ENCODE results near the gene ME3. TPM values are rescaled to one million over a fixed set of nuclear protein-coding genes. Genes with fewer than 3 reads are reported as not detected.

Gene ME3
- total RNA-seq, 4 donors from 2014 or later, result 11.0 to 47.8 (median 44.1) TPM

- Histone ChIP-seq H3K27me3 (no peaks in the 10 kb centered on the region), H3K4me1 (peaks cover 16 to 48% (median 20%) of the 10 kb centered on the region in 3 donors), H3K36me3 (no peaks in the 10 kb centered on the region), H3K27ac (peak overlapping the region in 2 of 4 donors; percentile 19 to 33), H3K4me3 (no peak overlapping the region), H3K9me3 (no peaks in the 10 kb centered on the region)
- 90% methylated on average over 3 of the region's 3 CpGs; no CpG with 5 or more reads in 1 of the 2 donors for WGBS, 2 donors (ENCODE audit: low coverage in 1 of 2)
- no peak for ATAC-seq
- TF ChIP-seq POLR2AphosphoS5 (IDR thresholded peaks at IDR 0.05), result no peak
- no peak for TF ChIP-seq EP300 (IDR thresholded peaks at IDR 0.05)
- TF ChIP-seq POLR2A (IDR thresholded peaks at IDR 0.05), result no peak
- no peak for TF ChIP-seq CTCF (IDR thresholded peaks at IDR 0.05)
Measured at GRCh38 chr11:86595451-86595850, 77.0 kb downstream of the ME3 start.

GRCh38 chr11:86594746-86595145, 77.7 kb downstream of the ME3 start:
- H3K27ac ChIP-seq, result no peak overlapping the region
- no peaks in the 10 kb centered on the region for H3K27me3 ChIP-seq
- peaks cover 16 to 48% (median 20%) of the 10 kb centered on the region in 3 donors for H3K4me1 ChIP-seq
- ATAC-seq, result no peak
- no peaks in the 10 kb centered on the region for H3K36me3 ChIP-seq
- H3K9me3 ChIP-seq, result no peaks in the 10 kb centered on the region
- H3K4me3 ChIP-seq, result no peak overlapping the region
- no peak for TF ChIP-seq CTCF (IDR thresholded peaks at IDR 0.05)
- TF ChIP-seq POLR2A (IDR thresholded peaks at IDR 0.05), result no peak
- no peak for TF ChIP-seq POLR2AphosphoS5 (IDR thresholded peaks at IDR 0.05)
- no peak for TF ChIP-seq EP300 (IDR thresholded peaks at IDR 0.05)

- TF ChIP-seq EP300 (IDR thresholded peaks at IDR 0.05) (no peak), POLR2A (IDR thresholded peaks at IDR 0.05) (no peak), POLR2AphosphoS5 (IDR thresholded peaks at IDR 0.05) (no peak), CTCF (IDR thresholded peaks at IDR 0.05) (no peak)
- no peaks in the 10 kb centered on the region for H3K27me3 ChIP-seq
- 68 to 81% methylated on average over 4 of the region's 4 CpGs for WGBS, 2 donors (ENCODE audit: low coverage in 1 of 2)
- ATAC-seq, result no peak
- peaks cover 16 to 57% (median 24%) of the 10 kb centered on the region in 3 donors for H3K4me1 ChIP-seq
- no peak overlapping the region for H3K4me3 ChIP-seq
- H3K36me3 ChIP-seq, result no peaks in the 10 kb centered on the region
- H3K9me3 ChIP-seq, result no peaks in the 10 kb centered on the region
- H3K27ac ChIP-seq, result no peak overlapping the region
Measured at GRCh38 chr11:86593833-86594232, 78.6 kb downstream of the ME3 start.

- Histone ChIP-seq H3K36me3 (no peaks in the 10 kb centered on the region), H3K27me3 (no peaks in the 10 kb centered on the region), H3K9me3 (no peaks in the 10 kb centered on the region), H3K4me3 (no peak overlapping the region), H3K27ac (peak overlapping the region; percentile 9 to 66 (median 61)), H3K4me1 (peaks cover 19 to 67% (median 29%) of the 10 kb centered on the region in 3 donors)
- ATAC-seq, result peak; percentile 72
- no peak for TF ChIP-seq CTCF (IDR thresholded peaks at IDR 0.05)
- TF ChIP-seq POLR2AphosphoS5 (IDR thresholded peaks at IDR 0.05), result peak; percentile 77
- no peak for TF ChIP-seq POLR2A (IDR thresholded peaks at IDR 0.05)
- TF ChIP-seq EP300 (IDR thresholded peaks at IDR 0.05), result no peak
- WGBS, 2 donors (ENCODE audit: low coverage in 1 of 2), result 49 to 60% methylated on average over 5 of the region's 5 CpGs
Measured at GRCh38 chr11:86592659-86593451, 79.6 kb downstream of the ME3 start.

GRCh38 chr11:86592047-86592591, 80.3 kb downstream of the ME3 start:
- ATAC-seq, result no peak

More at GRCh38 chr11:86592047-86592591, 80.3 kb downstream of the ME3 start:
- H3K27ac ChIP-seq, result peak overlapping the region; percentile 9 to 66 (median 61)
- H3K4me3 ChIP-seq, result no peak overlapping the region
- H3K36me3 ChIP-seq, result no peaks in the 10 kb centered on the region
- TF ChIP-seq EP300 (IDR thresholded peaks at IDR 0.05) (no peak), CTCF (IDR thresholded peaks at IDR 0.05) (no peak), POLR2A (IDR thresholded peaks at IDR 0.05) (no peak), POLR2AphosphoS5 (IDR thresholded peaks at IDR 0.05) (no peak)
- WGBS, 2 donors (ENCODE audit: low coverage in 1 of 2), result 0 to 40% methylated on average over 1 of the region's 1 CpG
- H3K9me3 ChIP-seq, result no peaks in the 10 kb centered on the region
- H3K27me3 ChIP-seq, result no peaks in the 10 kb centered on the region
- peaks cover 19 to 66% (median 29%) of the 10 kb centered on the region in 3 donors for H3K4me1 ChIP-seq

All from gastroesophageal sphincter (tissue), 4 donors.